ENCODE measurements around the gene YIF1A.
"Not testable (repeated sequence)": the region's sequence is repeated elsewhere in the genome, so short reads cannot be mapped to it uniquely, and the experiment has no call there.

The YIF1A gene

DNA sequence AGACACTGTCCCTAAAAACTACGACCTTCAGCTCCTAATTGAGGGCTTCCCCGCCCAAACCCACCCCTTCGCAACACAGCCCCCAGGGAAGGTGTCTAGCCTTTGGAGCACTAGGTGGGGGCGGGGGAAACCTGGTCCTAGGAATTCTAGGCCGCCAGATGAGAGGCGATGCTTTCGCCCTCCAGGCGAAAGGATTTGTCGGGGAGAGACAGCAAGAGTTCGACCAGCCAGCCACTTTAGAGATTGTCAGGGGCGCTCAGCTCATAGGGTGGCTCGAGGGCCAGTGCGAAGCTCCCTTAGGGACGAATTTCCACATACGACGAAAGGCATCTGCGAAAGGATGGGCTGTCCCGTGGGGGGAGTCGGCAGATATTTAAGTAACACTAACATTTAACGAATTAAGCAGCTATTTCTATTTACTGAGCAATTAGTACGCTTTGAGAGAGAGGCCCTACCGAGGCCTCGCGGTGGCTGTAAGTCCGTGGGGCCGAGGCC lies 22.6 kb upstream of the YIF1A start:
- no peak for DNase-seq

- DNase-seq = not testable (repeated sequence)
Measured at GRCh38 chr11:66310803-66311440, 22.0 kb upstream of the YIF1A start.

DNA sequence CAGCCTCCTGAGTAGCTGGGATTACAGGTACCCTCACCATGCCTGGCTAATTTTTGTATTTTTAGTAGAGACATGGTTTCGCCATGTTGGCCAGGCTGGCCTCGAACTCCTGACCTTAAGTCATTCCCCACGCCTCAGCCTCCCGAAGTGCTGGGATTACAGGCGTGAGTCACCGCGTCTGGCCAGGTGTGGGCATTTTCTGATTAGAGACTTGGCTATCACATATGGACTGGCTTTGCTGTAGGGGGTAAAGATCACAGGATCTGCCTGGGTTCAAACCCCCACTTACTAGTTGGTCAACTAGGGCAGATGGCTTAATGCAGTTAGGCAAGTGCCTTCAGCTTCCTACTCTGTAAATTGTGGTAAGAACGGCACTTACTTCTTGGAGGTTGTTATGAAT lies 21.4 kb upstream of the YIF1A start:
- DNase-seq = no peak

GRCh38 chr11:66309475-66309874 lies 20.5 kb upstream of the YIF1A start:
- DNase-seq = no peak

- no peak for DNase-seq
Measured at GRCh38 chr11:66302656-66303055, 13.7 kb upstream of the YIF1A start.

- DNase-seq = no peak
Measured at GRCh38 chr11:66299186-66299585, 10.2 kb upstream of the YIF1A start.

- DNase-seq = no peak
Measured at GRCh38 chr11:66297610-66298009, 8.7 kb upstream of the YIF1A start.

- DNase-seq = no peak
Measured at GRCh38 chr11:66294626-66295620, 6.0 kb upstream of the YIF1A start.

DNA sequence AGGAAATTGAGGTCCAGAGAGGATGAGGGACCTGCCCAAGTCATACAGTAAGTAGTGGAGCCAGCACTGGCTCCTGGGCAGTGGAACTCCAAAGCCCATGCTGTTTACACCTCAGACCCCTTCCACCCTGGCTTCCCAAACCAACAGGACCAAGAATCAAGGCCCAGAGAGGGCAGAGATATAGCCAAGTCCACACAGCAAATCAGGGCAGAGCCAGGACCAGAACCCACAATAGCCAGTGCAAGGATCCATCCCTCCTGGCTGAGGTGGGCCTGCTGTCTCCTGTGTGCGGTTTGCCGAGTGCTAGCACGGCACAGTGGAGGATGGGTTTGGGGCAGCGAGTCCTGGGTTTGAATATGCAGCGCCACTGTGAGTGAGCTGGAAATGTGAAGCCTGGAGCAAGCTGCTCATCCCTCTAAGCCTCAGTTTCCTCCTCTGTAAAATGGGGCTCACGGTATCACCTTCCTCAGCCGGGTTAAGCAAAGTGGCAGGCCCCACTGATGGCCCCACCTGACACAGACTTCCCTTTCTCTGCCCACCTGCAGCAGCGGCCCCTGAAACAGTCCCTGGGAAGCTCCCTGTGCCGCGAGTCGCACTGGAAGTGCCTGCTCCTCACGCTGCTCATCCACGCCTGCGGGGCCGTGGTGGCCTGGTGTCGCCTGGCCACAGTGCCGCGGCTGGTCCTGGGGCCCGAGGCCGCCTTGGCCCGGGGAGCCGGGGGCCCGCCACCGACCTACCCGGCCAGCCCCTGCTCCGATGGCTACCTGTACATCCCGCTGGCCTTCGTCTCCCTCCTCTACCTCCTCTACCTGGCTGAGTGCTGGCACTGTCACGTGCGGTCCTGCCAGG lies 5.1 kb upstream of the YIF1A start:
- DNase-seq = no peak

- no peak for DNase-seq
Measured at GRCh38 chr11:66293352-66293751, 4.4 kb upstream of the YIF1A start.

DNA sequence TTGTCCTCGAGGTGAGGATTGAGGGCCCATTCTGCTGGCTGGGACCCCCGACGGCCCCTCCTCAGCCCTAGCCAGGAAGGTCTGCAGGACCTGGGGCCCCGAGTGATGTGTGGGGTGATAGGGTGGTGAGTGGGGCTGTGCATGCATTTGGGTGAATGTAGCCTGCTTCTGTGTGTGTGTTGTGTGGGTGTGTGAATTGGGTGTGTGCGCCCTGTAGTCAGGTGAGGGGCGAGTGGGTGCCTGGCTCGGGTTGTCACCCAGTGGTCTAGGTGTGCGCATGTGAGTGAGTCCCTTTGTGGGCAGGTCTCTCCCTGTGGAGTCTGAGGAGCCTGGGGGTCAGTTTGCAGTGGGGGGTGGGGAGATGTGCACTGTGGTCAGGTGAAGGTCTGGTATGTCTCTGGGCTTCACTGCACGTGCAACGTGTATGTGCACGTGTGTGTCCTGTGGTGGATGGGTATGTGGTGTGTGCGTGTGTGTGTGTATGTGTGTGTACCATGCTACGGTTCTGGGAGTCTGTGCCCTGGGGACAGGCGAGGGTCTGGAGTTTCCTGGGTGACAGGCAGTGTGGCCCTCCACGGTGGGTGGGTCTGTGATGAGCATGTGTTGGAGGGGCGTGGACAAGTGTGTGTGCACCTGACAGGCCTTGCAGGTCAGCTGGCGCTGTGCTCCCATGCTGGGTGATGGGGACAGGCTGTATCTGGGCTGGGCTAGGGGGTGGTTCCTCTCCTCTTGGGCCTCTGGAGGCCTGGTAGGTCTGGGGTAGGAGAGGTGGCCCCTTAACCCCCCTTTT lies 3.8 kb upstream of the YIF1A start:
- DNase-seq = no peak

- DNase-seq = peak; percentile 46
Measured at GRCh38 chr11:66291706-66292542, 3.0 kb upstream of the YIF1A start, which contains the start of gene TMEM151A. Gene TMEM151A, plus strand, starts transcription at chr11:66291894. Its CDS starts 120 bp downstream, at chr11:66292014.

DNA sequence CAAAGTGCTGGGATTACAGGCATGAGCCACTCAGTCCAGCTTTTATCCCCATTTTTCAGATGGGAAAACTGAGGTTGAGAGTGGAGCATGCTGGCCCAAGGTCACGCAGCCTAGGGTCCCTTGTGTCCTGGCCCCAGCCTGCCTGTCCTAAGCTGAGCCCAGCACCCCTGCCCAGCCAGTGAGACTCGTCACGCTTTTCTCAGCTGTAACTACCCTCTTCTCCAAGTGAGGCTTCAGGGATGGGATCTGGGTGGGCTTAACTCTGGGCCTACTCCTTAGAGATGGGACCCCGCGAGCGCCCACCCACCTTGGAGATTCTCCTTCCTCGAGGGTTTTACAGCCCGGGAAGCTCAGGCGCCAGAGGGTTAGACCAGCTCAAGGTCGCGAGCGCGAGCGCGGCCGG lies 2.4 kb upstream of the YIF1A start:
- DNase-seq = no peak

DNA sequence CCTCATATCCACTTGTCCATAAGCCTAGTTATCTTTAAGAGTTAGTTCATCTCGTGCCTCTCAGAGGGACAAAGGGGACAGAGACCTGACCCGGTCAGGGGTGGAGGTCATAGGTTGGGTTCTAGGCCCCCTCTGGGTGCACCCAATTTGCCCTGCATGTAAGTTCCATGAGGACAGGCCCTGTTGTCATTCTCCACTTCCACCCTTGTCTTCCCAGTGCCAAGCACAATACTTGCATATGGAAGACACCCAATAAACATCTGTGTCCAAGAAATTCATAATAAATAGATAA lies 1.3 kb upstream of the YIF1A start:
- DNase-seq = no peak

GRCh38 chr11:66289548-66290329 lies 796 bp upstream of the YIF1A start:
- peak; percentile 85 for DNase-seq

DNA sequence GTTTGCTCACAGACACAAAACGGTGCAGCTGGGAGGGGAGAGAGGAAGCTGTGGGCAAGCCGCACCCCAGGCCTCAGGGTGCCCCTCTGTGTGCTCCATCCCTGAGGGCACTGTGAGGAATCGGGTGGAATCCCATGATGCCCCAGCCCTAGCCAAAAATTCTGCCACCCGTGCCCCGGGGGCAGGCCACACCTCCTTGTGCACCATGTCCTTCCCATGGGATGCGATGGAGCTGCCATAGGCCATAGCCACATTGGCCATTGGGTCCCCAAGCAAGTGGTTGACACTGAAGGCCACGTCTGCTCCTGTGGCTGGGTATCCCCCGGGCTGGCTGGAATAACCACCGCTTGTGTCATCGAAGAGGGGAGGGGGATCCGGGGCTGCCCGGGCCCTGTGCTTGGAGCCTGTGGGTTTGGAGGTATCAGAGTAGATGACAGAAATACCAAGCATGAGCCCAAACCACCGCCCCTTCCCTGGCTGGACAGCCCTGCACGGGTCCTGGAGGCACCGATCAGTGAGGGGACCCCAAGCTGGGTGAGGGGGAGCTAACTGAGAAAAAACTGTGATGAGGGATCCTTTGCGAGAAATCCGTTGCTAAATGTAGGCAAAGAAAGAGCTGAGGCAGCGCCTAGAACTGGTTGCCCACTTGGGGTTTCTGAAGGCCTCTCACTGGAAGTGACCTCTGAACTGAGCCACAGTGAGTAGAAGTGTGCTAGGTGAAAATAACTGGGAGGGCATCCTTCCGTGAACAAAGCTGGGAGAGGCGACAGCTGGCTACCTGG lies 863 bp downstream of the YIF1A start:
- DNase-seq = no peak

DNA sequence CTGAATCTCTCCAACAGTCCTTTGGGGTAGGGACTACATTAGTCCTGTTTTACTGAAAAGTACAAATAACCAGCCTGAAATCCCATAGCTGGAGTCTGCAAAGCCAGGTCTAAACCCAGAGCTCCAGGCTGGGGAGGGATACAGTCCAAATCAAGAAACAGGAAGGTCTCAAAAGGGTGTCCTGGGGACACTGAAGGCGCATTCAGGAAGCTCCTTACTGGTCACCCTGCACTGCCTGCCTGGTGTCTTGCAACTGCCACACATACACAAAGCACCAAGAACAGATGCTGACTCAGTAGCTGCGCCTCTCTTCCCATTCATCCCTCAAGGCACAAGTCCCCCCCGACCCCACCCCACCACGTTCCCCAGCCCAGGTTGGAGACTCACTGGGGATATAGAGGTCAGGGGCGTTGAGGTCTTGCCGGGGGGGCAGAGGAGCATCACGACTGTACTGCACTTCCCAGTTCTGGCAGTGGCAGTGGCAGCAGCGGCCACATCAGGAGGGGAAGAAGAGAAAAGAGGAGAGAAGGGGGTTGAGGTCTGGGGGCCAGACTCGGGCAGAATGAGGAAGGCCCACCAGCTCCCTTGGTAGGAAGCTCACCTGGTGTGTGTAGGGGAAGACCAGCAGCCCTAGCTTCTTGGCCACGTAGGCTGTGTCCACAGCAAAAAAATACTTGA lies 1.6 kb downstream of the YIF1A start:
- no peak for DNase-seq

DNA sequence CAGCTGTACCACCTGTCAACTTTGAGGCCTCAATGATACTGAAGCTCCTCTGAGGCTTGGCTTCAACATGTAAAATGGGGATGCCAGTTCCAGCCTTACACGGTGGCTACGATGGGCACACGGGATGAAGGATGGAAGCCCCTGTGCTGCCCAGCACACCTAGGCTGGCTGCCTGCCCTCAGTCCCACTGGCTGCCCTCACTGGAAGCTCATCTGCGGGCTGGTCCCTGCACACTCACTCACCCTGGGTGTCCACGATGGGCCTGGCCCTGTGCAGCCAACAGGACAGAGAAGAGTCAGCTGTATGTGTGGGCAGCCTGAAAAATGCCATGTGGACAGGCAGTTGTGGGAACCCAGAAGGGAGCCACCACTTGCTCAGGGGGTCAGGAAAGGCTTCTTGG lies 2.2 kb downstream of the YIF1A start:
- DNase-seq = no peak

All from COR-L47 (cell line).